Caco-2 (cell line): ENCODE data around the gene COL15A1. TPM values are rescaled to one million over a fixed set of nuclear protein-coding genes. Genes with fewer than 3 reads are reported as not detected.

ENCODE experiments used
- BruUV-seq: library from RNA; stranded (reverse); fragments of 400-500 nt; replicated peaks from 2 replicates; lab custom pipeline; 2021; lab: Mats Ljungman, UMichigan
- CTCF ChIA-PET: fragments of 300-600 bp; sonication (Branson Sonifier 250); formaldehyde crosslinking; loops from one replicate; lab custom pipeline; 2022; ENCODE audit warnings: antibody characterized with exemption; lab: Charles Lee
- POLR2A ChIA-PET: fragments of 300-600 bp; sonication (Branson Sonifier 250); formaldehyde crosslinking; loops from one replicate; lab custom pipeline; 2022; ENCODE audit warnings: antibody characterized with exemption; lab: Charles Lee
- DNase-seq, 2 experiments: peaks; one replicate each; pipeline versions ENCODE4 v3.0.0 to v3.0.0-alpha.2; 2020 to 2022
- H3K27me3 ChIP-seq: replicated peaks from 2 replicates; pipeline ENCODE4 v1.6.0; 2011; ENCODE audit warnings: low read length; ENCODE audit not compliant: control insufficient read depth, insufficient read depth
- H3K36me3 ChIP-seq: 2 replicates; pipeline ENCODE4 v1.5.1; 2011; ENCODE audit warnings: low read length; ENCODE audit not compliant: control insufficient read depth, insufficient read depth
- H3K4me1 ChIP-seq: fragments of 250-450 bp; sonication (Bioruptor Pico); 2 replicates; pipeline ENCODE4 v1.5.1; 2020; ENCODE audit warnings: mild to moderate bottlenecking
- H3K4me3 ChIP-seq: 2 replicates; pipeline ENCODE4 v1.5.1; 2011; ENCODE audit warnings: low read depth, mild to moderate bottlenecking, control low read depth, low read length
- H3K9me3 ChIP-seq: fragments of 250-450 bp; sonication (Bioruptor Pico); 2 replicates; pipeline ENCODE4 v1.5.1; 2020; ENCODE audit warnings: mild to moderate bottlenecking, moderate library complexity
- H3K27ac Mint-ChIP-seq: one replicate; pipeline ENCODE4 v1.8.0; 2022; ENCODE audit warnings: mixed read lengths; ENCODE audit not compliant: unreplicated experiment
- H3K27me3 Mint-ChIP-seq: one replicate; pipeline ENCODE4 v1.8.0; 2022; ENCODE audit warnings: mixed read lengths; ENCODE audit not compliant: insufficient read depth, unreplicated experiment
- H3K36me3 Mint-ChIP-seq: one replicate; pipeline ENCODE4 v1.8.0; 2022; ENCODE audit warnings: mild to moderate bottlenecking, mixed read lengths; ENCODE audit not compliant: insufficient read depth, unreplicated experiment
- H3K4me1 Mint-ChIP-seq: one replicate; pipeline ENCODE4 v1.8.0; 2022; ENCODE audit warnings: low read depth, mixed read lengths; ENCODE audit not compliant: unreplicated experiment
- H3K4me3 Mint-ChIP-seq: one replicate; pipeline ENCODE4 v1.8.0; 2022; ENCODE audit warnings: mild to moderate bottlenecking, moderate library complexity, mixed read lengths; ENCODE audit not compliant: unreplicated experiment
- H3K9me3 Mint-ChIP-seq: one replicate; pipeline ENCODE4 v1.8.0; 2022; ENCODE audit warnings: mixed read lengths; ENCODE audit not compliant: unreplicated experiment
- intact Hi-C: fragments of 100-400 bp; cut with micrococcal nuclease; formaldehyde crosslinking; loops from one replicate; pipeline ENCODE4 v1.10.0; 2022; ENCODE audit not compliant: unreplicated experiment
- total RNA-seq: library from RNA; stranded (reverse); gene quantifications from 2 replicates; pipeline ENCODE4 v1.2.3, GENCODE V29; 2022
- TF ChIP-seq, protein P1 (sequence below), 2 experiments: fragments of 200-600 bp in 1 of 2; IDR thresholded peaks; 1 replicate in 1 of 2; 2 replicates in 1 of 2; pipeline versions ENCODE4 v1.5.1 to v1.8.0; 2011 to 2022; ENCODE audit warnings: antibody characterized with exemption in 1 of 2, control low read depth in 1 of 2, inconsistent platforms in 1 of 2, low read depth in 1 of 2, low read length in 1 of 2, mild to moderate bottlenecking in 1 of 2, moderate library complexity in 1 of 2; ENCODE audit not compliant: insufficient read depth in 1 of 2, severe bottlenecking in 1 of 2, unreplicated experiment in 1 of 2

The COL15A1 gene
- total RNA-seq, 1 experiment from 2014 or later: not detected

- no peak overlapping the region for H3K4me3 Mint-ChIP-seq
- Histone ChIP-seq H3K4me3 (no peak overlapping the region), H3K4me1 (no peaks in the 10 kb centered on the region), H3K9me3 (no peaks in the 10 kb centered on the region), H3K27me3 (no peaks in the 10 kb centered on the region), H3K36me3 (no peaks in the 10 kb centered on the region)
- ChIA-PET POLR2A (interaction anchor here (0.6 kb wide), 1 partner anchor 14 kb away, joined by 3 read pairs; the partner anchor contains the start of gene TGFBR1), CTCF (no interaction called here)
- no peaks in the 10 kb centered on the region for H3K27me3 Mint-ChIP-seq
- H3K4me1 Mint-ChIP-seq: no peaks in the 10 kb centered on the region
- H3K27ac Mint-ChIP-seq: no peak overlapping the region
- DNase-seq: no peak
- BruUV-seq: no TSS peak
- H3K9me3 Mint-ChIP-seq: no peaks in the 10 kb centered on the region
- intact Hi-C loops: no loop called here
- TF ChIP-seq, protein P1, sequence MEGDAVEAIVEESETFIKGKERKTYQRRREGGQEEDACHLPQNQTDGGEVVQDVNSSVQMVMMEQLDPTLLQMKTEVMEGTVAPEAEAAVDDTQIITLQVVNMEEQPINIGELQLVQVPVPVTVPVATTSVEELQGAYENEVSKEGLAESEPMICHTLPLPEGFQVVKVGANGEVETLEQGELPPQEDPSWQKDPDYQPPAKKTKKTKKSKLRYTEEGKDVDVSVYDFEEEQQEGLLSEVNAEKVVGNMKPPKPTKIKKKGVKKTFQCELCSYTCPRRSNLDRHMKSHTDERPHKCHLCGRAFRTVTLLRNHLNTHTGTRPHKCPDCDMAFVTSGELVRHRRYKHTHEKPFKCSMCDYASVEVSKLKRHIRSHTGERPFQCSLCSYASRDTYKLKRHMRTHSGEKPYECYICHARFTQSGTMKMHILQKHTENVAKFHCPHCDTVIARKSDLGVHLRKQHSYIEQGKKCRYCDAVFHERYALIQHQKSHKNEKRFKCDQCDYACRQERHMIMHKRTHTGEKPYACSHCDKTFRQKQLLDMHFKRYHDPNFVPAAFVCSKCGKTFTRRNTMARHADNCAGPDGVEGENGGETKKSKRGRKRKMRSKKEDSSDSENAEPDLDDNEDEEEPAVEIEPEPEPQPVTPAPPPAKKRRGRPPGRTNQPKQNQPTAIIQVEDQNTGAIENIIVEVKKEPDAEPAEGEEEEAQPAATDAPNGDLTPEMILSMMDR (IDR thresholded peaks at IDR 0.05; ENCODE audit: insufficient read depth in 1 of 2, low read depth in 1 of 2, low read length in 1 of 2, severe bottlenecking in 1 of 2, unreplicated experiment in 1 of 2): no peak
- H3K36me3 Mint-ChIP-seq: no peaks in the 10 kb centered on the region
These were observed 175.2 kb downstream of the COL15A1 start for GRCh38 chr9:99118782-99119466.

GRCh38 chr9:99119976-99120655 lies 176.4 kb downstream of the COL15A1 start:
- ChIA-PET POLR2A (no interaction called here), CTCF (no interaction called here)
- H3K36me3 Mint-ChIP-seq: no peaks in the 10 kb centered on the region
- Histone ChIP-seq H3K9me3 (no peaks in the 10 kb centered on the region), H3K4me1 (no peaks in the 10 kb centered on the region), H3K27me3 (no peaks in the 10 kb centered on the region), H3K36me3 (no peaks in the 10 kb centered on the region), H3K4me3 (no peak overlapping the region)
- H3K27me3 Mint-ChIP-seq: no peaks in the 10 kb centered on the region
- no TSS peak for BruUV-seq
- no peak overlapping the region for H3K4me3 Mint-ChIP-seq
- no peaks in the 10 kb centered on the region for H3K9me3 Mint-ChIP-seq
- H3K27ac Mint-ChIP-seq: no peak overlapping the region
- DNase-seq: no peak
- TF ChIP-seq, protein P1 (IDR thresholded peaks at IDR 0.05; ENCODE audit: insufficient read depth in 1 of 2, low read depth in 1 of 2, low read length in 1 of 2, severe bottlenecking in 1 of 2, unreplicated experiment in 1 of 2): no peak
- intact Hi-C loops: no loop called here
- no peaks in the 10 kb centered on the region for H3K4me1 Mint-ChIP-seq

Other genes with a start within 250 kb of the COL15A1 start
- 0.23 and 0.44 TPM in 2 replicates for gene GABBR2, start 235.0 kb upstream of the COL15A1 start, total RNA-seq
- gene ANKS6, start 147.4 kb upstream of the COL15A1 start, total RNA-seq: 21.1 and 27.8 TPM in 2 replicates
- gene GALNT12, start 136.2 kb upstream of the COL15A1 start, total RNA-seq: 3.6 and 3.9 TPM in 2 replicates
- gene TGFBR1, start 161.2 kb downstream of the COL15A1 start, total RNA-seq: 29.3 and 31.8 TPM in 2 replicates